ENCODE measurements around the gene SMIM7. TPM values are rescaled to one million over a fixed set of nuclear protein-coding genes. Genes with fewer than 3 reads are reported as not detected.

Gene SMIM7
- total RNA-seq, 1 experiment from 2014 or later = 77.6 TPM

- TF ChIP-seq CTCF (conservative IDR thresholded peaks at IDR 0.05) = no peak
- Histone ChIP-seq H3K4me2 (ENCODE audit: insufficient read depth, insufficient read length, low read length) (no peak overlapping the region), H3K14ac (ENCODE audit: insufficient read depth, low read length) (no peak overlapping the region), H2AK5ac (ENCODE audit: insufficient read length, low read length) (no peak overlapping the region), H3K27me3 (ENCODE audit: insufficient read depth, low read length) (no peaks in the 10 kb centered on the region), H3K56ac (ENCODE audit: insufficient read length, low read depth, low read length) (no peak overlapping the region), H2BK5ac (ENCODE audit: insufficient read length, low read length) (no peak overlapping the region), H2BK12ac (ENCODE audit: insufficient read length, low read depth, low read length) (no peak overlapping the region), H3K9me3 (ENCODE audit: control insufficient read depth, low read depth, low read length) (no peaks in the 10 kb centered on the region), H3K4me1 (ENCODE audit: insufficient read depth, low read length) (no peaks in the 10 kb centered on the region), H3K79me2 (ENCODE audit: insufficient read depth, low read length) (no peaks in the 10 kb centered on the region), H2BK120ac (ENCODE audit: low read depth, low read length, poor library complexity, severe bottlenecking) (no peak overlapping the region), H3K27ac (ENCODE audit: insufficient read length, low read depth, low read length) (no peak overlapping the region), H2BK15ac (ENCODE audit: low read depth, low read length) (no peak overlapping the region), H3K23ac (ENCODE audit: insufficient read length, low read depth, low read length) (no peak overlapping the region), H4K8ac (replicated peaks; ENCODE audit: insufficient read length, low read depth, low read length) (no peak overlapping the region), H4K20me1 (ENCODE audit: control insufficient read depth, insufficient read depth, insufficient read length) (no peaks in the 10 kb centered on the region), H4K5ac (ENCODE audit: insufficient read length, low read depth, low read length) (no peak overlapping the region), H3K79me1 (ENCODE audit: insufficient read depth, low read depth, low read length, poor library complexity, severe bottlenecking) (no peaks in the 10 kb centered on the region), H3K9ac (ENCODE audit: extremely low read depth, insufficient read length, low read length) (no peak overlapping the region), H2AFZ (ENCODE audit: low read length) (no peak overlapping the region), H3K4ac (ENCODE audit: low read depth, low read length) (no peak overlapping the region), H3K18ac (ENCODE audit: insufficient read length, low read depth, low read length) (no peak overlapping the region), H2BK20ac (ENCODE audit: low read depth, low read length, poor library complexity, severe bottlenecking) (no peak overlapping the region), H4K91ac (ENCODE audit: insufficient read length, low read depth, low read length) (no peak overlapping the region), H3K23me2 (ENCODE audit: insufficient read length, low read depth, low read length, poor library complexity, severe bottlenecking) (no peaks in the 10 kb centered on the region), H3T11ph (ENCODE audit: low read length) (no peak overlapping the region)
- no peaks in the 10 kb centered on the region for H3K36me3 Mint-ChIP-seq (ENCODE audit: insufficient read depth in 1 of 3, low read depth in 3 of 3)
- no peak overlapping the region for H3K4me3 Mint-ChIP-seq
- no CpG with 5 or more reads among the region's 12 CpGs for WGBS (ENCODE audit: extremely low coverage, insufficient read length, low lambda C conversion rate)
- H3K27me3 Mint-ChIP-seq (ENCODE audit: low read depth) = no peaks in the 10 kb centered on the region; the same call in 1 of the 2 replicates
- H3K9me3 Mint-ChIP-seq = no peaks in the 10 kb centered on the region
- H3K27ac Mint-ChIP-seq = no peak overlapping the region
- no peaks in the 10 kb centered on the region for H3K4me1 Mint-ChIP-seq
- no peak for DNase-seq
These were observed 28.1 kb upstream of the SMIM7 start for GRCh38 chr19:16688084-16688483.

All from H9 (cell line).